ENCODE results near the gene EDDM3A.
"Not testable (repeated sequence)": the region's sequence is repeated elsewhere in the genome, so short reads cannot be mapped to it uniquely, and the experiment has no call there.

The EDDM3A gene

DNA sequence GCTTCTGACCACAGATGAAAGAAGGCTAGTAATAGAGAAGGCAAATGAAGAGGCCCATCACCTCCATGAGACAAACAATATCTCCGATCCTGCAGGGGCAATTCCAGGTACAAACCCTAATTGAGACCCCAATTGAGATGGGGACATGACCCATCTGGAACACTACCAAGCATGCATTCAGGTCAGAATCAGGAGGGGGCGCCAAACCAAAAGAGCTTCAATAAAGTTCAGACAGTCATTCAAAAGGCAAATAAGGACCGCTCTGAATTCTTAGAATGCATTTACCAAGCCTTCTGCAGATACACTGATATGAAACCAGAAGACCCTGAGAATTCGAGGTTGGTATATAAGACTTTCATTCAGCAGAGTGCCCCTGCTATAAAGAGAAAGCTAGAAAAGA lies 12.3 kb downstream of the EDDM3A start:
- POLR2A ChIA-PET = no interaction called here
- peak; percentile 37 for DNase-seq (ENCODE audit: extremely low spot score)
- CTCF ChIA-PET = interaction anchor here (0.8 to 2.1 kb wide), 17 partner anchors 10 to 213 kb away, joined by 3 to 18 read pairs (median 4); partner anchors contain the start of gene RNASE6
- TF ChIP-seq, protein P1, sequence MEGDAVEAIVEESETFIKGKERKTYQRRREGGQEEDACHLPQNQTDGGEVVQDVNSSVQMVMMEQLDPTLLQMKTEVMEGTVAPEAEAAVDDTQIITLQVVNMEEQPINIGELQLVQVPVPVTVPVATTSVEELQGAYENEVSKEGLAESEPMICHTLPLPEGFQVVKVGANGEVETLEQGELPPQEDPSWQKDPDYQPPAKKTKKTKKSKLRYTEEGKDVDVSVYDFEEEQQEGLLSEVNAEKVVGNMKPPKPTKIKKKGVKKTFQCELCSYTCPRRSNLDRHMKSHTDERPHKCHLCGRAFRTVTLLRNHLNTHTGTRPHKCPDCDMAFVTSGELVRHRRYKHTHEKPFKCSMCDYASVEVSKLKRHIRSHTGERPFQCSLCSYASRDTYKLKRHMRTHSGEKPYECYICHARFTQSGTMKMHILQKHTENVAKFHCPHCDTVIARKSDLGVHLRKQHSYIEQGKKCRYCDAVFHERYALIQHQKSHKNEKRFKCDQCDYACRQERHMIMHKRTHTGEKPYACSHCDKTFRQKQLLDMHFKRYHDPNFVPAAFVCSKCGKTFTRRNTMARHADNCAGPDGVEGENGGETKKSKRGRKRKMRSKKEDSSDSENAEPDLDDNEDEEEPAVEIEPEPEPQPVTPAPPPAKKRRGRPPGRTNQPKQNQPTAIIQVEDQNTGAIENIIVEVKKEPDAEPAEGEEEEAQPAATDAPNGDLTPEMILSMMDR (IDR thresholded peaks at IDR 0.05; ENCODE audit: control extremely low read depth, extremely low read depth, low read depth, missing control alignments) = peak; percentile 54

DNA sequence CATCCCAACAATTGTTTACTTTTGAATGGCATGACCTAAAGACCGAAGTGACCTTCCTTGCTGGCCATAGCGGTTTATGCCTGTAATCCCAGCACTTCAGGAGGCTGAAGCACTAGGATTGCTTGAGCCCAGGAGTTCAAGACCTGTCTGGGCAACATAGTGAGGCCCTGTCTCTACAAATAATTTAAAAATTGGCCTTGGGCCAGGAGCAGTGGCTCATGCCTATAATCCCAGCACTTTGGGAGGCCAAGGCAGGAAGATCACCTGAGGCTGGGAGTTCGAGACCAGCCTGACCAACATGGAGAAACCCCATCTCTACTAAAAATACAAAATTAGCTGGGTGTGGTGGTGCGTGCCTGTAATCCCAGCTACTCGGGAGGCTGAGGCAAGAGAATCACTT lies 13.8 kb downstream of the EDDM3A start:
- POLR2A ChIA-PET; DNase-seq (ENCODE audit: extremely low spot score): not testable (repeated sequence)
- CTCF ChIA-PET = interaction anchor here (1.4 kb wide), 1 partner anchor 96 kb away, joined by 4 read pairs; no protein-coding TSS in a partner anchor

DNA sequence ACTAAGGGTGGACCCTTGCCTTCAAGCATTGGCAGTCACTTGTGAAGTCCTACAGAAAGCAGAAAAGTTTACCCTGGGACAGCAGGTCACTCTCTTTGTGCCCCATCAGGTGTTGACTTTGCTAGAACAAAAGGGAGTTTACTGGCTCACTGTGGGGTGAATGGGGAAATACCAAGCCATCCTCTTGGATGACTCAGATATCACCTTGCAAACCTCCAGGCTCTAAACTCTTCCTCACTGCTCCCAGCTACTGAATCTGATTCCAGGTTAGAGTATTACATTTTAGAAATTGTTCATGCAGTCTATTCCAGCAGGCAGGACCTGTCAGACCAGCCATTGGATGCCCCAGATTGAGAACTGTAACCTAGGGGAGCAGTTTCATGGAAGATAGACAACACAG lies 15.3 kb downstream of the EDDM3A start:
- TF ChIP-seq, protein P1 (IDR thresholded peaks at IDR 0.05; ENCODE audit: control extremely low read depth, extremely low read depth, low read depth, missing control alignments) = no peak
- CTCF ChIA-PET = interaction anchor here (1.2 to 1.6 kb wide), 4 partner anchors 15 to 97 kb away, joined by 3 to 4 read pairs (median 4); partner anchors contain the start of gene EDDM3A
- POLR2A ChIA-PET = no interaction called here
- no peak for DNase-seq (ENCODE audit: extremely low spot score)

DNA sequence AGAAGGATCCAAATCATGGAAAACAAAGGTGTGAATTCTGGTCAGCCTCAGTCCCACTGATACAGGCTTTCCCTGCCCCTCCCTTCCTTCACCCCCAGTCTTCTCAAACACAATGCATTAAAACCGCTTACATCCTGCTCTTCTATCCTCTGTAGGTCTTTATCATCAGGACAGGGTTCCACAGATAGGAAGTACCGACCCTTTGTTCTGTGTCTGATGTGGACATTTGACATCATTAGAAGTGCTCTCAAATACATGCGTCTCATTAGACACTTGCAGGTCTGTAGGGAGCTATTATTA lies 22.9 kb downstream of the EDDM3A start:
- ChIA-PET POLR2A (no interaction called here), CTCF (interaction anchor here (0.9 kb wide), 1 partner anchor 9 kb away, joined by 4 read pairs; no protein-coding TSS in a partner anchor)
- TF ChIP-seq, protein P1 (IDR thresholded peaks at IDR 0.05; ENCODE audit: control extremely low read depth, extremely low read depth, low read depth, missing control alignments) = no peak
- DNase-seq (ENCODE audit: extremely low spot score) = no peak

DNA sequence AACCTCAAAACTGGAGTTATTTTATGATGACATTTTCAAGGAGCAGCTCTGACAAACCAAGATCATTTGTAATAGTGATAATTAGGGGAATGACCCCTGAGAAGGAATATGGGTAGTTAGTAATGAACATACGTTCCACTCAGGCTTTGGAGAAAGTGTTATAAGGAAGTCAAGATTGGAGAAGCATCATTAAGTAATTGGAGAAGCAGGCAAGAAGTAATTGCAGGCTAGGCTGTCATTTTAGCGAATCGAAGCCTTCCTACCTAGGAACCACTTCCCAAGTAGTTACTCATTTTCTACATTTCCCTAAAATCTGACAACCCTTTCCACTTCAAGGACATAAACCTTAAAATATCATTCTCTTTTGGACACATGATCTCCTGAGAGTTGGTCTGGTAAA lies 23.7 kb downstream of the EDDM3A start:
- no peak for DNase-seq (ENCODE audit: extremely low spot score)
- CTCF ChIA-PET = interaction anchor here (1.6 kb wide), 1 partner anchor 201 kb away, joined by 5 read pairs; no protein-coding TSS in a partner anchor
- POLR2A ChIA-PET = no interaction called here
- TF ChIP-seq, protein P1 (IDR thresholded peaks at IDR 0.05; ENCODE audit: control extremely low read depth, extremely low read depth, low read depth, missing control alignments) = no peak

DNA sequence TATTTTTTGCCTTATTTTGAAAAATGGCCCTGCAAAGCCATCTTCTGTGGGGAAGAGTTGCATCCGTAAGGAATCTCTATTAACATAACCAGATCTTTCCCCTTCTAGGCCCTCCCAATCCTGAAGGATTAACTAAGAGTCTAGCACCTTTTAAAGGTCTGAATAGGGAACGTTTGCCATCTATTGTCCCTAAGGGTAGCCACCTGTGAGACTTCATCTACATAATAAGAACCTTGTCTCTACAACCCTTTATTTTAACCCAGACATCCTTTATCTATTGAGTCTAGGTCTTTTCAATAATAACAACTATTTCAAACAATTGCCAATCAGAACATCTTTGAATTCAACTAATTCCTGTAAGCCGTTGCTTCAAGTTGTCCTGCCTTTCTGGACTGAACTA lies 27.0 kb downstream of the EDDM3A start:
- ChIA-PET CTCF (interaction anchor here (1.8 kb wide), 1 partner anchor 34 kb away, joined by 4 read pairs; no protein-coding TSS in a partner anchor), POLR2A (no interaction called here)
- TF ChIP-seq, protein P1 (IDR thresholded peaks at IDR 0.05; ENCODE audit: control extremely low read depth, extremely low read depth, low read depth, missing control alignments) = no peak
- no peak for DNase-seq (ENCODE audit: extremely low spot score)

- TF ChIP-seq, protein P1 (IDR thresholded peaks at IDR 0.05; ENCODE audit: control extremely low read depth, extremely low read depth, low read depth, missing control alignments) = no peak
- DNase-seq (ENCODE audit: extremely low spot score) = no peak
- POLR2A ChIA-PET = no interaction called here
- CTCF ChIA-PET = interaction anchor here (0.9 to 1.8 kb wide), 4 partner anchors 24 to 196 kb away, joined by 3 to 4 read pairs (median 3); no protein-coding TSS in a partner anchor
These were observed 28.7 kb downstream of the EDDM3A start for GRCh38 chr14:20774258-20774824.
